Neural progenitor cell (in vitro differentiated cells): ENCODE measurements around the gene KCNT1. TPM values are rescaled to one million over a fixed set of nuclear protein-coding genes. Genes with fewer than 3 reads are reported as not detected.

ENCODE experiments used
- DNase-seq: peaks from one replicate; pipeline ENCODE4 v3.0.0-alpha.2; 2016; ENCODE audit warnings: low spot score
- H2AFZ ChIP-seq: fragments of 200-600 bp; sonication (generic); replicated peaks from 2 replicates; pipeline ENCODE4 v1.6.1; 2016; ENCODE audit warnings: antibody characterized with exemption
- H3F3A ChIP-seq: fragments of 200-600 bp; sonication (generic); 2 replicates; pipeline ENCODE4 v1.6.1; 2016; ENCODE audit warnings: antibody characterized with exemption, low read depth
- H3K27ac ChIP-seq: fragments of 200-600 bp; sonication (generic); 2 replicates; pipeline ENCODE4 v1.5.1; 2016; ENCODE audit warnings: mild to moderate bottlenecking
- H3K27me3 ChIP-seq: fragments of 200-600 bp; sonication (generic); 2 replicates; pipeline ENCODE4 v1.6.1; 2016; ENCODE audit warnings: mild to moderate bottlenecking, moderate library complexity
- H3K36me3 ChIP-seq: fragments of 200-600 bp; sonication (generic); 2 replicates; pipeline ENCODE4 v1.5.1; 2016
- H3K4me1 ChIP-seq: fragments of 200-600 bp; sonication (generic); 2 replicates; pipeline ENCODE4 v1.6.1; 2016; ENCODE audit warnings: mixed run types
- H3K4me2 ChIP-seq: fragments of 200-600 bp; sonication (generic); 2 replicates; pipeline ENCODE4 v1.6.1; 2016
- H3K4me3 ChIP-seq: fragments of 200-600 bp; sonication (generic); 2 replicates; pipeline ENCODE4 v1.5.1; 2016
- H3K79me2 ChIP-seq: fragments of 200-600 bp; sonication (generic); 2 replicates; pipeline ENCODE4 v1.6.1; 2016; ENCODE audit warnings: low read depth
- H3K9ac ChIP-seq: fragments of 200-600 bp; sonication (generic); 2 replicates; pipeline ENCODE4 v1.6.1; 2016
- H3K9me3 ChIP-seq: fragments of 200-600 bp; sonication (generic); 2 replicates; pipeline ENCODE4 v1.5.1; 2016; ENCODE audit warnings: low read depth
- H4K20me1 ChIP-seq: fragments of 200-600 bp; sonication (generic); 2 replicates; pipeline ENCODE4 v1.6.1; 2016; ENCODE audit warnings: low read depth
- H3K27ac Mint-ChIP-seq: 3 replicates; pipeline ENCODE4 v1.8.0; 2021; ENCODE audit warnings: mixed read lengths
- H3K27me3 Mint-ChIP-seq: 2 replicates; pipeline ENCODE4 v1.8.0; 2022; ENCODE audit warnings: low read depth, mild to moderate bottlenecking, inconsistent platforms, moderate library complexity, mixed read lengths; ENCODE audit not compliant: insufficient read depth
- H3K36me3 Mint-ChIP-seq: 3 replicates; pipeline ENCODE4 v1.8.0; 2021; ENCODE audit warnings: mixed read lengths
- H3K4me1 Mint-ChIP-seq: 3 replicates; pipeline ENCODE4 v1.8.0; 2021; ENCODE audit warnings: mixed read lengths
- H3K4me3 Mint-ChIP-seq: 3 replicates; pipeline ENCODE4 v1.8.0; 2021; ENCODE audit warnings: mild to moderate bottlenecking, moderate library complexity, mixed read lengths
- H3K9me3 Mint-ChIP-seq: 3 replicates; pipeline ENCODE4 v1.8.0; 2020; ENCODE audit warnings: mixed read lengths
- EZH2 ChIP-seq: fragments of 200-600 bp; sonication (generic); IDR thresholded peaks from 2 replicates; pipeline ENCODE4 v1.6.1; 2017; ENCODE audit warnings: antibody characterized with exemption, mild to moderate bottlenecking, moderate library complexity
- EZH2phosphoT487 ChIP-seq: fragments of 200-600 bp; sonication (generic); IDR thresholded peaks from 2 replicates; pipeline ENCODE4 v1.6.1; 2017; ENCODE audit warnings: antibody characterized with exemption
- total RNA-seq: library from RNA; depleted of rRNA; stranded (reverse); fragments of >200 nt; gene quantifications from 2 replicates; pipeline ENCODE4 v1.2.3, GENCODE V29; 2015; ENCODE audit warnings: low replicate concordance
- TF ChIP-seq, protein P1 (sequence below): fragments of 200-600 bp; sonication (generic); IDR thresholded peaks from 2 replicates; pipeline ENCODE4 v1.5.1; 2017; ENCODE audit warnings: antibody characterized with exemption, mild to moderate bottlenecking

KCNT1 gene
- total RNA-seq, 1 donor from 2014 or later: not detected

DNA sequence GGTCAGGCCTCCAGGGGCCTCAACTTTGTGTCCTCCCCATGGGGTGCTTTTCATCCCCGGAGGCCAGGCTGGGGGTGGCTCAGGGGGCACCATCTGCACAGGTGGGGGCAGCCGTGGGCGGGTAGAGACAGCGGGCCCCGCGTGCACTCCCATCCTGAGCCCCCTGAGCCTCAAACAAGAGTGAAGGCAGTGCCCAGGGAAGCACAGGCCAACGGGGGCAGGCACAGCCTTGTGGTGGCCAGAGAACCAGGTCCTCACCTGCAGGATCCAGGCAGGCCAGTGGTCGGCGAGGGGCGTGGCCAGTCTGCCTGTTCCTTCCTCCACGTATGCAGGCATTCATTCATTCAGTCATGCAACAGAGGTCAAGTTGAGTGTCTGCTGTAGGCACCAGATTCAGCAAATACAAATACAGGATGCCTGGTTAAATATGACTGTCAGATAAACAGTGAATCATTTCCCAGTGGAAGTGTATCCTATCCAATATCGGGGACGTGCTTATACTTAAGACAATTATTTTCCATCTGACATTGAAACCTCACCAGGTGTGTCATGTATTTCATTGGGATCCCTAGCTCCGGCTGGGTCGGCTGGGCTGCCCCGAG is 22.3 kb downstream of the KCNT1 start:
- Histone ChIP-seq H2AFZ (no peak overlapping the region), H4K20me1 (no peaks in the 10 kb centered on the region), H3K4me1 (no peaks in the 10 kb centered on the region), H3K36me3 (no peaks in the 10 kb centered on the region), H3K4me3 (no peak overlapping the region), H3K79me2 (no peaks in the 10 kb centered on the region), H3K4me2 (no peak overlapping the region), H3F3A (no peaks in the 10 kb centered on the region), H3K9ac (no peak overlapping the region), H3K27me3 (no peaks in the 10 kb centered on the region), H3K9me3 (no peaks in the 10 kb centered on the region), H3K27ac (no peak overlapping the region)
- Mint-ChIP-seq H3K4me3 (no peak overlapping the region), H3K4me1 (no peaks in the 10 kb centered on the region), H3K9me3 (no peaks in the 10 kb centered on the region), H3K27me3 (peaks cover 7% of the 10 kb centered on the region), H3K27ac (no peak overlapping the region), H3K36me3 (no peaks in the 10 kb centered on the region)
- DNase-seq: no peak
- TF ChIP-seq EZH2phosphoT487: no peak
- TF ChIP-seq, protein P1, sequence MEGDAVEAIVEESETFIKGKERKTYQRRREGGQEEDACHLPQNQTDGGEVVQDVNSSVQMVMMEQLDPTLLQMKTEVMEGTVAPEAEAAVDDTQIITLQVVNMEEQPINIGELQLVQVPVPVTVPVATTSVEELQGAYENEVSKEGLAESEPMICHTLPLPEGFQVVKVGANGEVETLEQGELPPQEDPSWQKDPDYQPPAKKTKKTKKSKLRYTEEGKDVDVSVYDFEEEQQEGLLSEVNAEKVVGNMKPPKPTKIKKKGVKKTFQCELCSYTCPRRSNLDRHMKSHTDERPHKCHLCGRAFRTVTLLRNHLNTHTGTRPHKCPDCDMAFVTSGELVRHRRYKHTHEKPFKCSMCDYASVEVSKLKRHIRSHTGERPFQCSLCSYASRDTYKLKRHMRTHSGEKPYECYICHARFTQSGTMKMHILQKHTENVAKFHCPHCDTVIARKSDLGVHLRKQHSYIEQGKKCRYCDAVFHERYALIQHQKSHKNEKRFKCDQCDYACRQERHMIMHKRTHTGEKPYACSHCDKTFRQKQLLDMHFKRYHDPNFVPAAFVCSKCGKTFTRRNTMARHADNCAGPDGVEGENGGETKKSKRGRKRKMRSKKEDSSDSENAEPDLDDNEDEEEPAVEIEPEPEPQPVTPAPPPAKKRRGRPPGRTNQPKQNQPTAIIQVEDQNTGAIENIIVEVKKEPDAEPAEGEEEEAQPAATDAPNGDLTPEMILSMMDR: no peak
- no peak for TF ChIP-seq EZH2

DNA sequence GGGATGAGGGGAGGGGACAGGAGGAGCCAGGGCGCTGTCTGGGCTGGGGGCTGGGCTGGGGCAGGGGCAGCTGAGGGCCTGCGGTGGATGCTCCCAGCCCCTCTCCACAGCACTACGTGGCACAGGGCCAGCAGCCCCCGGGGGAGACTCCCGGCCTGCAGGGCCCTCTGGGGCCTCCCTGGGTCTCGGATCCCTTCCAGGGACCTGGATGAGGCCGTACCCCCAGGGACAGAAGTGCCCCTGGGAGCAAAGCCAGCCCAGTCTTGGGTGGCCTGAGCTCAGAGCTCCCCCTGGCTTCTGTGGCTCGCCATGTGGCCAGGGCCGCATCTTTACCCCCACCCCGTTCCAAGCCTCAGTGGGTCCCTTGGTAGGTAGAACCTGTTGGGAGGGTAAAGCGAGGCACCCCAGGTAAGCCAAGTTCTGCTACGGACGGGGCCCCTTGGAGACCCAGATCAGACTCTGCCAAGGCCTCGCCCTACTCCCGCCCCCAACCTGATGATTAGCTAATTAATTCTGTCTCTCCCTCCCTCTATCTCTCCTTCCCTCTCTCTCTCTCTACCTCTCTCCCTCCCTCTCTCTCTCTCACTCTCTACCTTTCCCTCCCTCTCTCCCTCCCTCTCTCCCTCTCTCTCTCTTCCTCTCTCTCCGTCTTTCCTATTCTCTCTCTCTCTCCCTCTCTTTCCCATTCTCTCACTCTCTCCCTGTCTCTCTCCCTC is 24.3 kb downstream of the KCNT1 start:
- H3K4me1 ChIP-seq: no peaks in the 10 kb centered on the region
- H3K4me3 Mint-ChIP-seq: no peak overlapping the region
- TF ChIP-seq, protein P1: peak; percentile 16
- TF ChIP-seq EZH2: no peak
- no peaks in the 10 kb centered on the region for H3K9me3 ChIP-seq
- H3K4me1 Mint-ChIP-seq: no peaks in the 10 kb centered on the region
- peaks cover 6% of the 10 kb centered on the region for H3K9me3 Mint-ChIP-seq
- H3K27me3 Mint-ChIP-seq: peaks cover 12% of the 10 kb centered on the region
- no peaks in the 10 kb centered on the region for H4K20me1 ChIP-seq
- no peaks in the 10 kb centered on the region for H3K27me3 ChIP-seq
- H3K9ac ChIP-seq: no peak overlapping the region
- H3F3A ChIP-seq: no peaks in the 10 kb centered on the region
- no peaks in the 10 kb centered on the region for H3K36me3 Mint-ChIP-seq
- no peaks in the 10 kb centered on the region for H3K79me2 ChIP-seq
- H3K4me3 ChIP-seq: no peak overlapping the region
- no peak overlapping the region for H3K27ac ChIP-seq
- no peak overlapping the region for H3K27ac Mint-ChIP-seq
- H2AFZ ChIP-seq: no peak overlapping the region
- H3K4me2 ChIP-seq: no peak overlapping the region
- H3K36me3 ChIP-seq: no peaks in the 10 kb centered on the region
- no peak for DNase-seq

DNA sequence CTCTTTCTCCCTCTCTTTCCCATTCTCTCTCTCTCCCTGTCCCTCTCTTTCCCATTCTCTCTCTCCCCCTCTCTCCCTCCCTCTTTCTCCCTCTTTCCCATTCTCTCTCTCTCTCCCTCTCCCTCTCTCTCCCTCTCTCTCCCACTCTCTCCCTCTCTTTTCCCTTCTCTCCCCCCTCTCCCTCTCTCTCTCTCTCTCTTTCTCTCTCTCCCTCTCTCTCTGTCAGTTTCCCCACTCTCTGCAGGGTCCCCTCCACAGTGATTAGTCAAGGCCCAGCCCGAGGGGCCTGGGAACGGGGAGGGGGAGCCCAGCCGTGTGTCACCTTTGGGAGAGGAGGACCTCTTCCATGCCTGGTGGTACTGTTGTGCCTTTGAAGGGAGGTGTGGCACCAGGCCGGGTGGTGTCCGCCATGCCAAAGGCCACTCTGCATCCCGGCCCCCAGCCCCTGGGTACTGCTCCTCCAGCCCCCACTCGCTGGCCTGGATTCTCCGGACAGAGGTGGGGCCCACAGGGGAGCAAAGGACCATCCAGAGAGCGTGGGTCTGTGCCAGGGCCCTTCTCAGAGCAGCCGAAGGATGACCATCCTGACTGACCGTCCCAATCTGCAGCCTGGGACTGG is 25.4 kb downstream of the KCNT1 start:
- no peaks in the 10 kb centered on the region for H4K20me1 ChIP-seq
- H3K27me3 ChIP-seq: no peaks in the 10 kb centered on the region
- no peak overlapping the region for H3K9ac ChIP-seq
- no peaks in the 10 kb centered on the region for H3K4me1 ChIP-seq
- H3K36me3 ChIP-seq: no peaks in the 10 kb centered on the region
- Mint-ChIP-seq H3K9me3 (peaks cover 13% of the 10 kb centered on the region), H3K4me1 (no peaks in the 10 kb centered on the region), H3K4me3 (no peak overlapping the region), H3K27me3 (peaks cover 14% of the 10 kb centered on the region), H3K36me3 (no peaks in the 10 kb centered on the region), H3K27ac (no peak overlapping the region)
- no peak overlapping the region for H3K4me3 ChIP-seq
- no peak overlapping the region for H3K4me2 ChIP-seq
- H3K27ac ChIP-seq: no peak overlapping the region
- no peaks in the 10 kb centered on the region for H3K79me2 ChIP-seq
- H2AFZ ChIP-seq: no peak overlapping the region
- H3F3A ChIP-seq: no peaks in the 10 kb centered on the region
- H3K9me3 ChIP-seq: no peaks in the 10 kb centered on the region
- TF ChIP-seq EZH2phosphoT487 (no peak), EZH2 (no peak)
- TF ChIP-seq, protein P1: no peak
- DNase-seq: no peak
